C4-2B (cell line): ENCODE data around the gene B4GALNT3.

ENCODE experiments used
- ZFX ChIP-seq: fragments of 450-650 bp; IDR thresholded peaks from 2 replicates; pipeline ENCODE4 v1.6.1; 2017
- TF ChIP-seq, protein P1 (sequence below): fragments of 450-650 bp; conservative IDR thresholded peaks from 2 replicates; pipeline ENCODE4 v1.5.1; 2017; ENCODE audit warnings: mild to moderate bottlenecking

DNA sequence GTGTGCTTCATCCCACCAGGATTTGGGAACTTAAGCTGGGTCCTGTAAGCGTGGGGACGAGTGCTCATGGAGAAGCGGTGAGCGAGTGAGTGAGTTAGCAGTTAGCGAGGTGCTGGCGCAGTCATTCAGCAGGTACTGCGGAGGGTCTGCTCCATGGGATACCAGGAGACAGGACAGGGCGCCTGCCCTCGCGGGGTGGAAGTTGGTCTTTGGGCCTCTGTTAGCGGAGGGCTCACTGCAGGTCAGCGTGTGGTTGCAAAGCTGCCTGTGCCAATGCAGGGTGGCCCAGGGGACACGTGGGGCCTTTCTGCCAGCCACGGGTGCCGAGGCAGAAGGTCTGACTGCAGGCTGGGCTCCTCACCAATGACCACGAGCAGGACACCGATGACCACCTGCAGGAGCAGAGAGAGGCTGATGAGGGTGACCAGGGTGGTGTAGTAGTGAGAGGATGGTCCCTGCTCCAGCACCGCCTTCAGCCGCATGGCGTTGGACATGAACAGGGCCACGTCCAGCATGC lies 105.9 kb downstream of the B4GALNT3 start:
- TF ChIP-seq, protein P1, sequence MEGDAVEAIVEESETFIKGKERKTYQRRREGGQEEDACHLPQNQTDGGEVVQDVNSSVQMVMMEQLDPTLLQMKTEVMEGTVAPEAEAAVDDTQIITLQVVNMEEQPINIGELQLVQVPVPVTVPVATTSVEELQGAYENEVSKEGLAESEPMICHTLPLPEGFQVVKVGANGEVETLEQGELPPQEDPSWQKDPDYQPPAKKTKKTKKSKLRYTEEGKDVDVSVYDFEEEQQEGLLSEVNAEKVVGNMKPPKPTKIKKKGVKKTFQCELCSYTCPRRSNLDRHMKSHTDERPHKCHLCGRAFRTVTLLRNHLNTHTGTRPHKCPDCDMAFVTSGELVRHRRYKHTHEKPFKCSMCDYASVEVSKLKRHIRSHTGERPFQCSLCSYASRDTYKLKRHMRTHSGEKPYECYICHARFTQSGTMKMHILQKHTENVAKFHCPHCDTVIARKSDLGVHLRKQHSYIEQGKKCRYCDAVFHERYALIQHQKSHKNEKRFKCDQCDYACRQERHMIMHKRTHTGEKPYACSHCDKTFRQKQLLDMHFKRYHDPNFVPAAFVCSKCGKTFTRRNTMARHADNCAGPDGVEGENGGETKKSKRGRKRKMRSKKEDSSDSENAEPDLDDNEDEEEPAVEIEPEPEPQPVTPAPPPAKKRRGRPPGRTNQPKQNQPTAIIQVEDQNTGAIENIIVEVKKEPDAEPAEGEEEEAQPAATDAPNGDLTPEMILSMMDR = no peak
- no peak for TF ChIP-seq ZFX
